ENCODE data around the gene RTN4RL2. TPM values are rescaled to one million over a fixed set of nuclear protein-coding genes. Genes with fewer than 3 reads are reported as not detected.

Gene RTN4RL2
- total RNA-seq, 1 donor from 2014 or later, result 0.81 TPM

DNA sequence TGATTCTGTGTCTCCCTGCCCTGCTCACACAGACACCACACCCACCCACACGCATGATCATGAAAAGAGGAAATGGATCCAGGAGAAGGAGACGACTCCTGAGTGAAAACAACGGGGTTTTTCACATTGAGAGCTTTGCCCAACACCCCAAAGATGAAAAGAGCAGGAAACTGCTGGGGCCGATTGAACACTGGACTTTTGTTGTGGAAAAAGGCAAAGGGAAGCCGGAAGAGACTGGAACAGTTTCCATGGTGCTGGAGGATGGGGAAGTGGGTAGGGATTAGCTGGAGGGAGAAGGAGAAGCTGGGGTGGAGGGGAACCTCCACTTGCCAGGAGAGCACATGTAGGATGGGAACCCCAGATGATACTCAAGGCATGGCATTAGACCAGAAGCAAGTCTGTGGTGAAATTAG, 28.2 kb upstream of the RTN4RL2 start:
- no peaks in the 10 kb centered on the region for H3K9me3 Mint-ChIP-seq (ENCODE audit: unreplicated experiment)
- no peak for DNase-seq (ENCODE audit: extremely low spot score, unreplicated experiment)
- H3K4me1 Mint-ChIP-seq (ENCODE audit: unreplicated experiment), result peaks cover 18% of the 10 kb centered on the region
- no peak overlapping the region for H3K4me3 Mint-ChIP-seq (ENCODE audit: unreplicated experiment)
- TF ChIP-seq, protein P1, sequence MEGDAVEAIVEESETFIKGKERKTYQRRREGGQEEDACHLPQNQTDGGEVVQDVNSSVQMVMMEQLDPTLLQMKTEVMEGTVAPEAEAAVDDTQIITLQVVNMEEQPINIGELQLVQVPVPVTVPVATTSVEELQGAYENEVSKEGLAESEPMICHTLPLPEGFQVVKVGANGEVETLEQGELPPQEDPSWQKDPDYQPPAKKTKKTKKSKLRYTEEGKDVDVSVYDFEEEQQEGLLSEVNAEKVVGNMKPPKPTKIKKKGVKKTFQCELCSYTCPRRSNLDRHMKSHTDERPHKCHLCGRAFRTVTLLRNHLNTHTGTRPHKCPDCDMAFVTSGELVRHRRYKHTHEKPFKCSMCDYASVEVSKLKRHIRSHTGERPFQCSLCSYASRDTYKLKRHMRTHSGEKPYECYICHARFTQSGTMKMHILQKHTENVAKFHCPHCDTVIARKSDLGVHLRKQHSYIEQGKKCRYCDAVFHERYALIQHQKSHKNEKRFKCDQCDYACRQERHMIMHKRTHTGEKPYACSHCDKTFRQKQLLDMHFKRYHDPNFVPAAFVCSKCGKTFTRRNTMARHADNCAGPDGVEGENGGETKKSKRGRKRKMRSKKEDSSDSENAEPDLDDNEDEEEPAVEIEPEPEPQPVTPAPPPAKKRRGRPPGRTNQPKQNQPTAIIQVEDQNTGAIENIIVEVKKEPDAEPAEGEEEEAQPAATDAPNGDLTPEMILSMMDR (IDR thresholded peaks at IDR 0.05), result no peak
- H3K36me3 Mint-ChIP-seq (ENCODE audit: unreplicated experiment), result no peaks in the 10 kb centered on the region
- H3K27ac Mint-ChIP-seq (ENCODE audit: unreplicated experiment), result peak overlapping the region; percentile 17
- no peaks in the 10 kb centered on the region for H3K27me3 Mint-ChIP-seq (ENCODE audit: unreplicated experiment)

DNA sequence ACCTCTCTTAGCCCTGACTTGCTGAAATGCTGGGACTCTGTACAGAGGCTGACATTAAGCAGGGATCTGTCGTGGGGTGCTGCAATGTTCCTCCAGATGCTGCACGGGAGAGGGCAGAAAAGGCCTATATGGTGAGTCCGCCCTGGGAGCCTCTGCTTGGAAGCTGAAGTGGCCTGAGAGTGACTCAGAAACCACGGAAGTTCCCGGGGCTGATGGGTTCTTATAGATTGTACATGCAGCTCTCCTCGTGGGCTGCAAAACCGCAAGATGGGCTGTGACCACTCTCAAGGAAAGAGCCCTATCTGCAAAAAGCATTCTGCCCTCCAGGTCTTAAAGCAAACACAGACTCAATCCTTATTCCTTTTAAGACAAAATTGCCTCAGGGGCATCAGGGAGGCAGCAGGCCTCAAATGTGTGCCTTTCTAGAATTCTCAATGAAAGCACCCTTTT, 27.6 kb upstream of the RTN4RL2 start:
- Mint-ChIP-seq H3K4me3 (ENCODE audit: unreplicated experiment) (no peak overlapping the region), H3K36me3 (ENCODE audit: unreplicated experiment) (no peaks in the 10 kb centered on the region), H3K9me3 (ENCODE audit: unreplicated experiment) (no peaks in the 10 kb centered on the region), H3K27me3 (ENCODE audit: unreplicated experiment) (no peaks in the 10 kb centered on the region), H3K4me1 (ENCODE audit: unreplicated experiment) (peaks cover 12% of the 10 kb centered on the region), H3K27ac (ENCODE audit: unreplicated experiment) (no peak overlapping the region)
- DNase-seq (ENCODE audit: extremely low spot score, unreplicated experiment), result no peak
- TF ChIP-seq, protein P1 (IDR thresholded peaks at IDR 0.05), result no peak

DNA sequence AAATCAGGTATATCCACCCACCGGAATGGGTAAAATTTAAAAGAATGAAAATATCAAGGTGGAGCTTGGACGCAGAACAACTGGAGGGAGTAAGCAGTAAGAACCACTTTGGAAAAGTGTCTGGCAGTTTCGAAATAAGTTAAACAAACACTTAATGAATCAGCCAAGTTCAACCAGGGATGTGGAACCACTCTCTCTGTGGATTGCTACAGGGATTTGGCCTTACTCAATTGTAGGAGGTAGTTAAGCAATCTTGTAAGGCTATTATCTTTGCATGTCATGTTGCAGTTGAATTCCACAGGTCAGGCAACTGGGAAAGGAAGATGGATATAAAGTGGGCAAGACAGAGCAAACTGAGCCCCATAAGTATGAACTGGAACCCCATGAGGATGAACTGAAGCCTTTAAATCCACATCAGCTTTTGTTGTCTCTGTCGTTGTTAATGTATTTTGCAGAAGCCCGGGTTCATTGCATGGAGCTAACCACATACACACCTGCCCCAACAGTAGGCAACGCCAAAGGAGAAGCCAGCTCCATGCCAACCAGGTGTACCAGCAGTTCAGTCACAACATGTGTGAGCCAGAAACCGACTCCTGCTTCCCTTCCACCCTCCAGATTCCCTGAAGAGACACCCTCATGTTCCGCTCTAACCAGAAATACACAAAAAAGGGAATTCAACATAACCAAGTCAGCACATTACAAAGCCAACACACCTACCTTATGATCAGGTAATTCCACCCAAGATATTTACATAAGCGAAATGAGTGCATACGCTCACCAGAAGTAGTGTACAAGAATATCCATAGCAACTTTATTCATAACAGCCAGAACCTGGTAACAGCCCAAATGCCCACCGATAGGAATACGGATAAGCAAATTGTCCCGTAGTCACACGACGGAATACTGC, 25.4 kb upstream of the RTN4RL2 start:
- Mint-ChIP-seq H3K4me1 (ENCODE audit: unreplicated experiment) (peaks cover 9% of the 10 kb centered on the region), H3K36me3 (ENCODE audit: unreplicated experiment) (no peaks in the 10 kb centered on the region), H3K4me3 (ENCODE audit: unreplicated experiment) (no peak overlapping the region), H3K9me3 (ENCODE audit: unreplicated experiment) (no peaks in the 10 kb centered on the region), H3K27ac (ENCODE audit: unreplicated experiment) (no peak overlapping the region), H3K27me3 (ENCODE audit: unreplicated experiment) (no peaks in the 10 kb centered on the region)
- TF ChIP-seq, protein P1 (IDR thresholded peaks at IDR 0.05), result no peak
- DNase-seq (ENCODE audit: extremely low spot score, unreplicated experiment), result no peak

DNA sequence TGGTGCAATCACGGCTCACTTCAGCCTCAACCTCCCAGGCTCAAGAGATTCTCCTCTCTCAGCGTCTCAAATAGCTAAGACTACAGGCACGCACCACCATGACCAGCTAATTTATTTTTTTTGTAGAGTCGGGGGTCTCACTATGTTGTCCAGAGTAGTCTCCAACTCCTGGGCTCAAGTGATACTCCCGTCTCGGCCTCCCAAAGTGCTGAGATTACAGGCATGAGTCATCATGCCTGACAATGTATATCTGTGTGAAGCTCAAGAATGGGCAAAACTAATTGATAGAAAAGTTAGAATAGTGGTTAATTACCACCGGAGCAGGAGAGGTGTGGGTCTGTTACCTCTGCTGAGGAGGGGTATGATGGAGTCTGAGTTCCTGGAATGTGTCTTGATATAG, 24.3 kb upstream of the RTN4RL2 start:
- Mint-ChIP-seq H3K4me3 (ENCODE audit: unreplicated experiment) (no peak overlapping the region), H3K27me3 (ENCODE audit: unreplicated experiment) (no peaks in the 10 kb centered on the region), H3K4me1 (ENCODE audit: unreplicated experiment) (peaks cover 9% of the 10 kb centered on the region), H3K27ac (ENCODE audit: unreplicated experiment) (no peak overlapping the region), H3K36me3 (ENCODE audit: unreplicated experiment) (no peaks in the 10 kb centered on the region), H3K9me3 (ENCODE audit: unreplicated experiment) (no peaks in the 10 kb centered on the region)
- TF ChIP-seq, protein P1 (IDR thresholded peaks at IDR 0.05), result no peak
- no peak for DNase-seq (ENCODE audit: extremely low spot score, unreplicated experiment)
